HG03442 (cell line): ENCODE results near the gene MROH7.
A peak's percentile ranks its signal among the peaks of the same experiment; 100 is the strongest.

Source experiments
- ATAC-seq: cut with Tn5 transposase; IDR thresholded peaks from one replicate; pipeline ENCODE4 v1.9.1; 2021; ENCODE audit warnings: mild to moderate bottlenecking, moderate library complexity; ENCODE audit not compliant: unreplicated experiment

MROH7 gene

DNA sequence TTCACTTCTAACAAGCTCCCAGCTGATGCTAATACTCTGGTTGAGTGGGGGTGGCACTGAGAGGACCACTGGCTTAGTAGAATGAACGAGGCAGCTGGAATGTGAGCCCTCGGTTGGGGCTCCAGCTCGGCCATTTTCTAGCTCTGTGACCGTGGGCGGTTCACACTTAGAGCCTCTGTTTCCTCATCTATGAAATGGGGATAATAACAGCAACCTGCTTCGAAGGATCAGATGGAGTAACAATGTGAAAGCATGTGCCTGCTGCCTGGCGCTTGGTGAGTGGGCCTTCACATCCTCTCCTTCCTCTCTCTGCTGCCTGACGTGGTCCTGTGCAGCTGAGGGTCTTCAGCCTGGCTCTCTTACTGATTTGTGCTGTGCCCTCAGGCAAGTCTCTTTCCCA is 53.2 kb downstream of the MROH7 start:
- no peak for ATAC-seq

- ATAC-seq: no peak
These were observed 53.6 kb downstream of the MROH7 start for GRCh38 chr1:54695221-54695620.

DNA sequence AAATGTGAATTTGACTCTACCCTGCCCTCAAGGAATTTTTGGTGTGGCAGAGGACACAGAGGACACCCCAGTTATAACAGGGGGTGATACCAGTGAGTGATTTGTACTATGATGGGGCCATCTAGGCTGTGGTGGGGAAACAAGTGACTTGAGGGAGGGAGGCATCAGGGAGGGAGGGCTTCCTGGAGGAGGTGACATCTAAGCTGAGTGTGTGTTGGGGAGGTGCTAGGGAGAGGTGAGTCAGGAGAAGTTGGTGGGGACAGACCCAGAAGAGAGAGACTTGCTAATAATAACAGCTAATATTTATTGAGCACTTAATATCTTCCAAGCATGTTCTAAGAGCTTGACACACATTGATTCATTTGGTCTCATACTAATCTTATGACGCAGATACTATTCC is 54.2 kb downstream of the MROH7 start:
- ATAC-seq: no peak

GRCh38 chr1:54696262-54696661 is 54.7 kb downstream of the MROH7 start:
- no peak for ATAC-seq

- ATAC-seq: no peak
These were observed 56.3 kb downstream of the MROH7 start for GRCh38 chr1:54697896-54698295.

DNA sequence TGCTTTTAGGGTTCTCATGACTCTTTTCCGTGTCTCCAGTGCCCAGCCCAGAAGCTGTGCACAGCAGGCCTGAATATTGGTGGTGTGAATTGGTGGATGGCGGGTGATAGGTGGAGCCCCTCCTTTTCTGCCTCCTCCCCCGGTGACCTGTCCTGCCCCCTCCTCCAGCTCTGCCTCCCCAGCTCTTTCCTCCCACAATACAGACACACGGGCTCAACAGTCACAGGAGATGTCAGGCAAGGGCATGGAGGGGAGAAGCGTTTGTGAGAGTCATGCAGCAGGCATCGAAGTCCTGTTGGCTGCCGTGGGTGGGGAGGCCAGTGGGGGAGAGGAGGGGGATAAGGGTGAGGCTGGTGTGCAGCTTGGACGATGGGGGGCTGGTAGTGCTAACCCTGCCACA is 56.8 kb downstream of the MROH7 start:
- ATAC-seq: no peak

DNA sequence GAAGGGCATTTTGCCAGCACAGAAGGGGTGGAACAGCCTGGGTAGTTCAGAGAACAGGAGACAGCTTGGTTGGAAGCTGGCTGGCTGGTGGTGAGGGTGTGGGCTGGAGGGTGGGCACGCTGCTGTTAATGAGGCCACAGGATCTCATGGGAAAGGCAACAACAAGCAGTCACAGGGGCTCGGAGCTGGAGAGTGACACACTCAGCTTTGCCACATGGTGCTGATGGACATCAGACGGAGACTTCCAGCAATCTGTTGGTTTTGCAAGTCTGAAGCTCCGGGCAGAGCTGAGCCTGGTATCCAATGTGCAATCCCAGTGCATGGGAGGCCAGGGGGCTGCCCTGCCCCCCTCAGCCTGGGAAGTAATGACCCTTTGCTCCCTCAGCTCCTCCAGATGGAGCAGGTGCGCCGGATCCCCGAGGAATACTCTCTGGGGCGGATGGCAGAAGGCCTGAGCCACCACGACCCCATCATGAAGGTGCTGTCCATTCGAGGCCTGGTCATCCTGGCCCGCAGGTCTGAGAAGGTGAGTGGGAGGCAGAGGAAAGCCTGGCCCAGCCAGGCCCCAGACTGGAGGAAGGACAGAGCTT is 58.4 kb downstream of the MROH7 start:
- no peak for ATAC-seq

DNA sequence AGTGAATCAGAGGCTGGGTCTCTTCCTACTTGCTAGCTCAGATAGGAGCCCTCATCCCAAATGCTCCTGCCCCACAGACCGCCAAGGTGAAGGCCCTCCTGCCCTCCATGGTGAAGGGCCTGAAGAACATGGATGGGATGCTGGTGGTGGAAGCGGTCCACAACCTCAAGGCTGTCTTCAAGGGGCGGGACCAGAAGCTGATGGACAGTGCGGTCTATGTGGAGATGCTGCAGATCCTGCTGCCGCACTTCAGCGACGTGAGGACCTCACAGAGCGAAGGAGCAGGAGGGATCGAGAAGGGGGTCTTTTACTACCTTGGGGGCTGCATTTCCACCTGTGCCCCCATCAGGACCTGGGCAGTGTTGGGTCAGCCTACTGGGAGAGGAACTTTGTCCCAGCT is 59.5 kb downstream of the MROH7 start:
- no peak for ATAC-seq

- ATAC-seq: no peak
These were observed 60.4 kb downstream of the MROH7 start for GRCh38 chr1:54701996-54702395.

GRCh38 chr1:54703471-54703870 is 61.9 kb downstream of the MROH7 start:
- ATAC-seq: no peak

- ATAC-seq: no peak
These were observed 63.6 kb downstream of the MROH7 start for GRCh38 chr1:54705153-54705552.

DNA sequence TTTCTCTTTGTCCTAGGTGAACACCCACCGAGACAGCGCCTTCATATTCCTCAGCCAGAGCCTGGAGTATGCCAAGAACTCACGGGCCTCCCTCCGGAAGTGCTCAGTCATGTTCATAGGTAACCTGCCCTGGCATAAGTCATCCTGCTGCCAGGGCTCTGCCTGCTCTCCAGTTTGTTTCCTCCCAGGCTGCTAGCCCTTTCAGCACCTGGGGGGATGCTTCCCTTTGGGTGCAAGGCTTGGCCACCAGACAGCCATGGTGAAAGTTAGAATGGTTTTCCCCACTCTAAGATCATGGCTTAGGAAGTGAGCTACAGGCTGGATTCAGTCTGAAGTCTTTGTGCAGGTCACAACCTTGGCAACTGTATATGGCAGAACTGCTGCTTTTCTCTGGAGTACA is 64.8 kb downstream of the MROH7 start:
- ATAC-seq: no peak

- ATAC-seq: no peak
These were observed 66.8 kb downstream of the MROH7 start for GRCh38 chr1:54708385-54708784.

DNA sequence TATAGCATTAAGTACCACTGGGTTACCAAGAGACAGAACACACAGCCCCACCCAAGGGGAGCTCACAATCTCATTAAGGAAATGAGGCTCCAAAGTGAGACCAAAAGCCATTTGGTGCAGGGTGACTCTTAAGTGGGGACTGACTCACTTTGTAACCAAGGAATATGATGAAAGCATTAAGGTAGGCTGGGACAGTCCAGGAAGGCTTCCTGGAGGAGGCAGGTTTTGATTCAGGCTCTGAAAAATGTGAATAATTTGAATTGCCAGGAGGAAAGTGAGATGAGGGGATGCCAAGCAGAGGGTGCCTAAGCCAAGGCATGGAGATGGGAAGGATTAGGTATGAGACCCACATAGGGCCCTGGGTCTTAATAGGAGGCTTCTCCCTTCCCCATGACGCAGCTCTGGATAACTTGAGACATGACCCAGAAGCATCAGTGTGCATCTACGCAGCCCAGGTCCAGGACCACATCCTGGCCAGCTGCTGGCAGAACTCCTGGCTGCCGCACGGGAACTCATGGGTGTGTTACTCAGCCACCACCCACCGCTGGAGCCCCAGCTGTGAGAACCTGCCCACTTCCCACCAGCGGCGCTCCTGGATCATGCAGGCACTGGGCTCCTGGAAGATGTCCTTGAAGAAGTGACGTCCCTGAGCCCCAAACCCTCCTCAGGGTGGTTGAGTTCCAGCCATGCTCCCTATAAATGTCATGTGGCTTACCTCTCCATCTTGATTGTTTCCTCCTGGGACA is 68.1 kb downstream of the MROH7 start:
- no peak for ATAC-seq

DNA sequence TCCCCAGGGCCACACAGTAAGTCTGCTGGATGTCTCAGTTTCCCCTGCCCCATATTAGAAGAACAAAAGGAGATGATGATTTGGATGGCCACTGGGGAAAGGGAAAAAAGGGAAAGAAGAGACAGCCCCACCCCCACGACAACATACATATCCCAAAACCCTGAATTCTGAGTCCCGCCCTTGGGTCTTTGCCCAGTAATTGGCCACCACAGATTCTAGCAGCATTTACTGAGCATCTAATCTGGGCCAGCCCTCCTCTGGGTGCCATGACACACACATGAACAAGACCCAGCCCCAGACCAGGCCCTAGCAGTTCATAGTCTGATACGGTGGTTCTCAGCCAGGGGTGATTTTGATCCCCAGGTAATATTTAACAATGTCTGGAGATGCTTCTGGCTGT is 68.8 kb downstream of the MROH7 start:
- ATAC-seq: no peak

DNA sequence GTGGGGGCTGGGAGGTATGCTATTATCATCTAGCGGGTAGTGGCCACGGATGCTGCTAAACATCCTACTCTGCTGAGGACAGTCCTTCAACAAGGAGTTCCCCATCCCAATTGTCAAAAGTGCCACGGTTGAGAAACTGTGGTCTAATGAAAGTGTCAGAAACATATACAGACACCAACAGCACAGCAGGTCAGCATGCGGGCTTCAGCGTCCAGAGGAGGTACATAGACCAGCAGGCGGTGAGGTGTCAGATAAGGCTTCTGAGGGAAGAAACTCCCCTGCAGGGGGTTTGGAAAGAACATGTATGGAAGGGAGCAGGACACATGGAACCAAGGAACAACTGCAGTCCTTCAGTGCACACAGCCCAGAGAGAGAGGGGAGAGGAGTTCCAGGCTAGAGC is 69.3 kb downstream of the MROH7 start:
- no peak for ATAC-seq

GRCh38 chr1:54711536-54711935 is 70.0 kb downstream of the MROH7 start:
- ATAC-seq: no peak

- ATAC-seq: no peak
These were observed 73.4 kb downstream of the MROH7 start for GRCh38 chr1:54714881-54715492.

DNA sequence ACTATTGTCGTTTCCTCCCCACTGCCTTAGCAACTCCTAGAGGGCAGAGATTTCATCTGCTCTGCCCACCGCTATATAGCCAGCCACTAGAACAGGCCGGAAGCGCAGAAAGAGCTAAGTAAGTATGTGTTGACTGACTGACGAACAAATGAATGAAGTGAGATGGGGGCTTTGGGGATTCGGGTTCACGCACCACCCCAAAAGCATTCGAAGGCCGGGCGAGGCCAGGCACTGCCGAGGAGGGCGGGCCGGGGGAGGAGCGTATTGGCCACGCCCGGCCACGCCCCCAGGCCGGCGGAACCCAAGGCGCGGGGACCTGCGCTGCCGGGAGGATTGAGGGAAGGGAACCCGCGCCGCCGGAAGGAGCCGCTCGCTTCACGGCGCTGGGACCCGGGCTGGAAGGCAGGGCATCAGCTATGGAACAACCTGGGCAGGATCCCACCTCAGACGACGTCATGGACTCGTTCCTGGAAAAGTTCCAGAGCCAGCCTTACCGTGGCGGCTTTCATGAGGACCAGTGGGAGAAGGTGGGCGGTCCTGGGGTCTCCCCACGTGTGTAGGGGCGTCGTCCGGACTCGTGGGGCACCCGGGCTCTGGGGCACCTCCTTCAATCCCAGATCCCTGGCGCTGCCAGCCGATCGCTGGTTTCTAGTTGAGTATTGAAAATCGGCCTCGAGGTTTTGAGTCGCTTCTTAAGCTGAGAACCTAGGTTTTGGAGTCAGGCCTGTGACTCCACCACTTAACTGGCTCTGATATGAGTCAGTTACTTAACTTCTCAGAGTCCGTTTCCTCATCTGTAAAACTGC is 74.1 kb downstream of the MROH7 start, which contains the start of gene TTC4:
TSS of gene TTC4 (plus strand) at position 369 of the 806 bp plus-strand sequence. CDS start at position 417, 48 bp downstream.
- peak; percentile 95 for ATAC-seq

DNA sequence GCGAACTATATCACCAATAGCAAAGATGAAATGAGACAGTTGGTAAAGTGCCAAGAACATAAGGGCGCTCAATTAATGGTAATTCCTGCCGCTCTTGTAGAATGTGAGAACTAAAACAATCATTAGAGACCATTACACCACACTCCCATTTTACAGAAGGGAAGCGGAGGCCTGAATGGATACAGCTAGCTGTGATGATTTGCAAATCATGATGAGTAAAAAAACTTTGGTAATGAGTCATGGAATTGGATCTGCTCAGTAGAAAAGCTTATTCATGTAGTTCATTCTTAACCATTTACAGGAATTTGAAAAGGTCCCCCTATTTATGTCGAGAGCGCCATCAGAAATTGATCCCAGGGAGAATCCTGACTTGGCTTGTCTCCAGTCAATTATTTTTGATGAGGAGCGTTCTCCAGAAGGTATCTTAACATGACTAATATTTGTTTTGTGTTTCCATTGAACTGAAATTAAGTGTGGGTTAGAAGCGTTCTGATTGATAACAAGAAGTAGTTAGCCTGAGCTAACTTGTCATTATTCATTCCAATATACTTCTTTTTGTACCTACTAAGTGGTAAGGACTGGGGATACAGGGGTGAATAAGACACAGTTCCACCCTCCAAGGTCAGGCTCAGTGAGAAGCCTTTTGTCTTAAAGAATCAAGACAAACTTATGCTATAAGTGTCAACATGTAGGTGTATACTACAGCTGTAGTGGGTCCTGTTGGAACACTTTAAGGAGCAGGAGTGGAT is 74.9 kb downstream of the MROH7 start:
- peak; percentile 4 for ATAC-seq

- no peak for ATAC-seq
These were observed 80.1 kb downstream of the MROH7 start for GRCh38 chr1:54721719-54722118.
